Head of caudate nucleus (tissue), 42 donors: ENCODE data around the gene PLCB4.

Source experiments
- DNase-seq, 42 donors: peaks; one replicate each; pipeline versions ENCODE4 v3.0.0 to v3.0.0-alpha.2; 2020 to 2021; ENCODE audit warnings: mixed read lengths in 7 of 42
- intact Hi-C: fragments of 100-400 bp; cut with DNase I; formaldehyde crosslinking; loops from one replicate; pipeline ENCODE4 v1.15.0; 2022

PLCB4 gene

DNA sequence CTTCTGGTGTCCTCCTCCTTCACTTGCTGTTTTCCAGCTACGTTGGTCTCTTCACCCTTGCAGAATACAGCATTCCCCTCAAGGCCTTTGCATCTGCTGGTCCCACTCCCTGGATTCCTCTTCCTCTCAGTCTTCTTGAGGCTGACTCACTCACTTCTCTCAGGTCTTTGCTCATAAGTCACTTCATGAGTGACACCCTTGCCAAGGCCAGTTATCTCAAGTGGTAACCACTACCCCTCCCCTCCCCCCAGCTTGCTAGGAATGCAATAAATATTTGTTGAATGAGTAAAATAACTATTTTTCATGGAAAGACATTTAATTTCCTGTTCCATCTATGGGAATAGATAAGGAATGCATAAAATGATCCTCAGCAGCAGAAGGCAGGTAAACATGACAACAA is 131.7 kb downstream of the PLCB4 start:
- no peak for DNase-seq
- intact Hi-C loops: no loop called here

DNA sequence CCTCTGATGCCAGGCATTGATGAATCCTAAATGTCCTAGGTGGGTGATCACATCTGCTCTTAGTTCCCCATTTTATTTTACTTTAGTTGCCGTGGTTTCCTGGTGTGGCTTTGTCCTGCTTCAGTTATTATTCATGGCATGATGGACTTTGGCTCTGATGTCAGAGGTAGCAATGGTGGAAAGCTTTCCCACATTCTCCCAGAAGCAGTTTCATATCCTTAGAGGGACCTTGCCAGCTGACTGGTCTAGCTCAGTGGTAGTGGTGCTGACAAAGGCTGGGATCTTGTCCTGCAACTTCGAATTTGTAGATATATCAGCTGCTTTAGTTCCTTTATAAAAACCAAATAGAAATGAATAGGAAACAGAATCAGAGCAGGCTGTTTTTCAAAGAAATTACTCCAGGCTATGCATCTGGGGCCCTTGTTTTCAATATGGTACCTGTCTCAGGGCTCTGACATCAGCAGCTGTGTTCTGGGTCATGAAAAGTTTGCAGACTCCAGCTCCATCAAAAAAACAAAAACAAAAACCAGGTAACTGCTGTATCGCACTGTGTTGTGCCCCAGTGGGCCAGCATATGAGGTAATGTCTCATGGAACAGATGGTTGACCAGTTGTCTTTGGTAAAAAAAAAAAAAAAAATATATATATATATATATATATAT is 133.7 kb downstream of the PLCB4 start:
- no peak for DNase-seq
- intact Hi-C loops: no loop called here

GRCh38 chr20:9203081-9203447 is 134.2 kb downstream of the PLCB4 start:
- intact Hi-C loops: no loop called here
- no peak for DNase-seq

DNA sequence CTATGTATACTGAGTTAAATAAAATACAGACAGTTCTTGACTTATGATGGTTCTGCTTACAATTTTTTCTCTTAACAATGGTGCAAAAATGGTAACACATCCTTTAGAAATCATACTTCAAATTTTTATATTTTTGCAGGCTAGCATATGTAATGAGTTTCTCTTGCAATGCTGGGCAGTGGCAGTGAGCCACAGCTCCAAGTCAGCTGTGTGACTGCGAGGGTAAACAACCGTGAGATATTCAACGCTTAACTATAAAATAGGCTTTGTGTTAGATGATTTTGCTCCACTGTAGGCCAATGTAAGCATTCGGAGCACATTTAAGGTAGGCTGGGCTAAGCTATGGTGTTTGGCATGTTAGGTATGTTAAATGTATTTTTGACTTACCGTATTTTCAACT is 136.1 kb downstream of the PLCB4 start:
- intact Hi-C loops: no loop called here
- no peak for DNase-seq

DNA sequence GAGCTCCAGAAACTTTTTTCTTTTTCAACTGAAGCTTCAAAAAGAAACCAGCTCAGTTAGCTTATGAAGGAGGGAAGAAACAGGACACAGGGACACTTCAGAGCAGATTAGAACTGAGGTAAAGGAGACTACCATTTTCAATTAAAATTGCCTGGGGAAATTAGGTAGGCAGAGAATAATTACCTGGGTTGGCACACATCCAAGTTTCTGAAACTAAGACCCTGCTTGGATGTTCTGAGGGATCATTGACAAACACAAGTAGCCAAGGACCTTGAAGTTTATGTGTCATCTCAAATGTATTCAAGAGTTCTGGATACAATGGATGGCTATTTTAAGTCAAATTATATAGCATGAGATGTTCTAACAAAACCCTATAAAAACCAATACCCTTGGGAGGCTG is 137.6 kb downstream of the PLCB4 start:
- intact Hi-C loops: no loop called here
- DNase-seq: no peak

- intact Hi-C loops: no loop called here
Measured at GRCh38 chr20:9207253-9207652, 138.4 kb downstream of the PLCB4 start.

GRCh38 chr20:9210356-9210755 is 141.5 kb downstream of the PLCB4 start:
- DNase-seq: no peak
- intact Hi-C loops: no loop called here

More at GRCh38 chr20:9207253-9207652, 138.4 kb downstream of the PLCB4 start:
- DNase-seq: no peak

DNA sequence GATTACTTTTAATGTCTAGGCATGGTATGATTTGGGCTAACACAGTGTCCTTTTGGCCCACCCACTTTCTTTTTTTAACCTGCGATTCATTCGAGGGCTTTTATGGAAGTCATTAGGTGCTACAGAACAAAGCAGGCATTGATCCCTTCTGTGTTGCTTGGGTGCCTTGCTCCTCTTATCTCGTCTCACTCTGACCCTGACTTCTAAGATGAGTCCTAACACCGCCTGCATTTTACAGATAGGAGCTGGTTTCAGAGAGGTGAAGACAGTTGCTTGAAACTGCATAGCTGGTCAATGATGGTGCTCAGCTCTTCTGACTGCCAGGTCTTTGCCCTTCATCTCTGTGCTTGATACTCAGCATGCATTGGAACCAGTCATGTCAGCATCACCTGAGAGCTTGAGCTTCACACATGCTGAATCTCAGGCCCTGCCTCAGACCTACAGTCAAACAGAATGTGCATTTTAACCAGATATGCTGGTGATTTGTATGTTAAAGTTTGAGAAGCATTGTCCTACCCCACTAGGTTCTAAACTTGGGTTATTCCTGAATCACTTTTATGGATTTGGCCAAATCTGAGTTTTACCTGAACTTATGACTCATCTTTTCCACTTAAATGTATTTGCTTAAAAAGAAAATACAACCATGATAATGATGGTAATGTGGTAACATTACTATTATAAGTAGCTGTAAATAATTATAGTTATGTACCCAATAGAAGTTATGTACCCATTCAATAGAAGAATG is 142.3 kb downstream of the PLCB4 start:
- DNase-seq: no peak
- intact Hi-C loops: no loop called here

DNA sequence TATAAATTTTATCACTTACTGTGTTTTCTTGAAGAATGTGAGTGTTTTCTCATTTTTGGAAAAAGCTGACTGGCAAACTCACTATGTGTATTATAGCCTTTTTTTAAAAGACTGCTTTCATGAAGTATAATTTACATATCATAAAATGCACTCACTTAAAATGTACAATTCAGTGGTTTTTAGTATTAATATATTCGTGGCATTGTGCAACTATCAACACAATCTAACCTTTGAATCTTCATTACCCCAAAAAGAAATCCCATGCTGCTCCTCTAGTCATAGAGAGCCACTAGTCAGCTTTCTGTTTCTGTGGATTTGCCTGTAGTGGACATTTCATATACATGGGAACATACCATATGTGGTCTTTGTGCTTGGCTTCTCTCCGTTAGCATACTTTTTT is 143.8 kb downstream of the PLCB4 start:
- intact Hi-C loops: no loop called here
- DNase-seq: no peak

DNA sequence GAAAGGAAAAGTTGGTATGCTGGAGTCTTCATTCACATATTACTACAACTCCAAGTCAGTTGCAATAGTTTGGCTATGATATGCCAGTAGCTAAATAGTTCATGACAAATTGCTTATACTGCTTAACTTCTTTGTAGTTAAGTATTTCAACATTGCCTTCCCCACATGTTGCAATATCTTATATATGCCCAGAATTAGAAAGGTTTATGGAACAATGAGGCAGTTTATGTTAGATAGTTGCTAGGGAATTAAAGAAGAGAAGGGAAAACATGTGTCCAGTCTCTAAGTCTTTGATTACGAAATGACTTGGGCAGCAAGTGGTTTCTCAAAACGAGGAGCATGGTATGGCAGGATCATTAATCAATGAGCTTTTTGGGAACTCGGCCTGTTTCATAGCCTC is 145.8 kb downstream of the PLCB4 start:
- intact Hi-C loops: no loop called here
- DNase-seq: no peak

GRCh38 chr20:9215539-9215938 is 146.7 kb downstream of the PLCB4 start:
- intact Hi-C loops: no loop called here
- DNase-seq: no peak

DNA sequence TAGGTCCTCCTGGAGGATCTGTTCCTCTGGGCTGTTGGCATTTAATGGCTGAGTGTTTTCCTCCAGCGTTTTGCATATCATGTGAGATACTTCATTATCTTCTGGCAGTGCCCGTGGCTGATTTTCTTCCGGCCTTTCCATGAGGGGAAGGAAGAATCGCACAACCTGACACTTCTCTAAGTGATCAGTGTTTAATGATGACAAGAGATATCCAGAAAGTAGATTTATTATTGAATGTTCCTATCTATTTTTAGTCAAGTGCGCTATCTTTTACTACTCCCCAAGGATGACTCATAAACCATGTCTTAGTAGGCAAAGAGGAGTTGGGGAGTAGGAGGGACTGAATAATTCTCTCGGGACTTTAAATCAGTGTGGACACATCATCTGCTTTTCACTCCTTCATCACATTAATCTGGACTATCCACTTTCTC is 149.7 kb downstream of the PLCB4 start:
- DNase-seq: peak in 1 of 42 donors; percentile 24
- intact Hi-C loops: no loop called here

DNA sequence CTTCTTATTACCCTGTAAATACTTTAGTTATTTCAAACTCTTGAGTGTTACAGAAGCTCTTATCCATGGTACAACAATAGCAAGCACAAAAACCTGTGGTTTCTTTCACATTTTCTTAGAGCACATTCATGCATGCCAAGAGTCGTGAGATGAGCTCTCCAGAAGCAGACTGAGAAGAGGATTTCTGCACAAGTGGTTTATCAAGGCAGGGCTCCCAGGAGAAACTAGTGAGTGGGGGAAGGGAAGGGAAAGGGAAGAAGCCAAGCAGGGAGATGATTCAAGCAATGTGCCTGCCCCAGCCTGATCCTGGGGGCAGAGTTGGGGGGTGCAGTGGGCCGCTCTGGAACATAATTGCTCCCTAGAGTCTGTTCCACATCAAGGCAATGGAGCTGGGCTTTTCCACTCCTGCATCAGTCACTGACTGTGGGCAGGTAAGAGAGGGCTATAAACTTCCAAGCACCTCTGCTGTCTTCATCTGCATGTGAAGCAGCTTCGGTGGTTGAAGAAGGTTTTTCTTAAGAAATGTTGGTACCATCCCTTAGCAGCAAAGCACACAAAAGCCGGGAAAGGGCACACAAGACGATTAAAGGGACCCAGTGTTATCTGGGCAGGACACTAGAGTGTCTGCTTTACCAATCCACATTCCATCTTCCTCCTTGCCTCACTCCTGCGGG is 152.1 kb downstream of the PLCB4 start:
- intact Hi-C loops: no loop called here

GRCh38 chr20:9223296-9223695 is 154.4 kb downstream of the PLCB4 start:
- no peak for DNase-seq
- intact Hi-C loops: no loop called here

More for the DNA sequence above, 152.1 kb downstream of the PLCB4 start:
- DNase-seq: no peak

GRCh38 chr20:9225879-9226278 is 157.0 kb downstream of the PLCB4 start:
- intact Hi-C loops: no loop called here
- DNase-seq: no peak

- no peak for DNase-seq
- intact Hi-C loops: no loop called here
Measured at GRCh38 chr20:9227896-9228615, 159.2 kb downstream of the PLCB4 start.

DNA sequence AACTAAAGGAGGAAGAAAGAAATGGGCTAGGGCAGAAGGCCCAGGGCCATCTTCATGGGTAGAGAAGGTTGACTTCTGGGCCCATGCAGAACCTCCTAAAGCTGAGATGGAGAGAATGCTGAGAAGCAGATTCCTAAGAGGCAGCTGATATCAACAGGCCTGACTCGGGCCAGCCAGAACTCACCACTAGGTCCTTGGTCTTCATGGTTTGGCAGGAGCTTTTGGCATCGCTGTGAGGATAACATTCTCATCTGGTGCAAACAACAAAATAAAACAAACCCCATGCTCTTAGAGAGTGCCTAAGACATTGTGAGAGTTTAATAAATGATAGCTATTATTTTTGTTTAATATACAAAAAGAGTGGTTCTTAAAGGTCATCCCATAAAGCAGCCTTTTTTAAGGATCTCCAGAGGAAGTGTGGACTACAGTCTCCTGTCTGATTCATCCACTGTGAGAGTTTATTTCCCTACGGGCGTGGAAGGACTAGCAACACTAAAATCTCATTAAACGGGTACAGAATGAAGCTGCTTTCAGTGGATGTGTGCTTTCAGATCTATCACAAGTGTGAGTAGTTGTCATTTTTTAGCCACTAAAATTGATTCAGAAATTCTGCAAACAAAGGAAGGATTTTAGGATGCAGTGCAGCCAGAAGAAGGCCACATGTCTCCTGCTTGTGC is 160.0 kb downstream of the PLCB4 start:
- intact Hi-C loops: no loop called here
- DNase-seq: no peak

DNA sequence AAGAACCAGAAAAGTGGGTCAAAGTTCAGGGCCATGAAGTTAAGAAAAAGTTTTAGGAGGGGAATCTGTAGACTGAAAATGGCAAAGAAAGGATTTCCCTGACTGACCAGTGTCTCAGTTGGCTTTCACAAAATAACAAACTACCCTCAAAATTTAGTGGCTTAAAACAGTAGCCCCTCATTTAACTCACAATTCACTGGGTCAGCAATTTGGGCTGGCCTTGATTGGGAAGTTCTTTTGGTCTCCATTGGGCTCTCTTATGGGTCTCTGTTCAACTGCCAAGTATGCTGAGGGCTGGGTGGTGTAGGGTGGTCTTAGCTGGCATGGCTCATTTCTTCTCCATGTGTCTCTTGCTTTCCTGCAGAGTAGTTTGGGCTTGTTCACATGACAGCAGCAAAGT is 161.5 kb downstream of the PLCB4 start:
- DNase-seq: no peak
- intact Hi-C loops: no loop called here

- DNase-seq: no peak
- intact Hi-C loops: no loop called here
Measured at GRCh38 chr20:9233804-9234203, 164.9 kb downstream of the PLCB4 start.
